Measurements from ENCODE around the gene OTOF. TPM values are rescaled to one million over a fixed set of nuclear protein-coding genes. Genes with fewer than 3 reads are reported as not detected.

The OTOF gene
- total RNA-seq, 1 experiment from 2014 or later, result not detected

GRCh38 chr2:26482211-26483026 is 4.5 kb upstream of the OTOF start:
- no TSS peak for BruUV-seq (replicated peaks)
- H3F3A ChIP-seq (ENCODE audit: insufficient read depth, low read depth), result no peaks in the 10 kb centered on the region; the same call in none of the 2 replicates
- no peak overlapping the region for H3K27ac ChIP-seq
- no peaks in the 10 kb centered on the region for H3K36me3 ChIP-seq (ENCODE audit: low read depth)
- ChIA-PET CTCF (no interaction called here), POLR2A (ENCODE audit: unreplicated experiment) (no interaction called here)
- H4K20me1 ChIP-seq (ENCODE audit: insufficient read depth), result no peaks in the 10 kb centered on the region
- H3K9me2 ChIP-seq (ENCODE audit: insufficient read depth), result no peaks in the 10 kb centered on the region
- TF ChIP-seq CTCF (conservative IDR thresholded peaks at IDR 0.05) (no peak), EZH2 (IDR thresholded peaks at IDR 0.05; ENCODE audit: low read depth) (no peak)
- intact Hi-C loops (cut with micrococcal nuclease; ENCODE audit: unreplicated experiment), result no loop called here
- no peaks in the 10 kb centered on the region for H3K4me1 ChIP-seq (replicated peaks; ENCODE audit: insufficient read depth)
- H3K79me2 ChIP-seq (ENCODE audit: low read depth), result no peaks in the 10 kb centered on the region
- H3K4me2 ChIP-seq, result no peak overlapping the region
- no peak for DNase-seq
- no peaks in the 10 kb centered on the region for H3K9me3 ChIP-seq (ENCODE audit: insufficient read depth, low read depth)
- H2AFZ ChIP-seq, result no peak overlapping the region
- H3K27me3 ChIP-seq (ENCODE audit: insufficient read depth, low read depth), result peaks cover 7% of the 10 kb centered on the region; the same call in 1 of the 2 replicates
- H3K4me3 ChIP-seq, result no peak overlapping the region

- ChIA-PET CTCF (no interaction called here), POLR2A (ENCODE audit: unreplicated experiment) (no interaction called here)
- H3K27ac ChIP-seq, result no peak overlapping the region
- H3K79me2 ChIP-seq (ENCODE audit: low read depth), result no peaks in the 10 kb centered on the region
- BruUV-seq (replicated peaks), result no TSS peak
- no peaks in the 10 kb centered on the region for H4K20me1 ChIP-seq (ENCODE audit: insufficient read depth)
- H3K4me1 ChIP-seq (replicated peaks; ENCODE audit: insufficient read depth), result no peaks in the 10 kb centered on the region
- TF ChIP-seq EZH2 (IDR thresholded peaks at IDR 0.05; ENCODE audit: low read depth), result no peak
- no peak for TF ChIP-seq CTCF (conservative IDR thresholded peaks at IDR 0.05)
- intact Hi-C loops (cut with micrococcal nuclease; ENCODE audit: unreplicated experiment), result no loop called here
- no peak for DNase-seq
- H3K36me3 ChIP-seq (ENCODE audit: low read depth), result no peaks in the 10 kb centered on the region
- no peaks in the 10 kb centered on the region for H3K9me2 ChIP-seq (ENCODE audit: insufficient read depth)
- H3K4me3 ChIP-seq, result no peak overlapping the region
- no peaks in the 10 kb centered on the region for H3K9me3 ChIP-seq (ENCODE audit: insufficient read depth, low read depth)
- no peak overlapping the region for H3K4me2 ChIP-seq
- H3F3A ChIP-seq (ENCODE audit: insufficient read depth, low read depth), result no peaks in the 10 kb centered on the region; the same call in none of the 2 replicates
- H2AFZ ChIP-seq, result no peak overlapping the region
- peaks cover 7% of the 10 kb centered on the region; the same call in 1 of the 2 replicates for H3K27me3 ChIP-seq (ENCODE audit: insufficient read depth, low read depth)
Measured at GRCh38 chr2:26481706-26482105, 3.8 kb upstream of the OTOF start.

- Histone ChIP-seq H3K79me2 (ENCODE audit: low read depth) (no peaks in the 10 kb centered on the region), H3F3A (ENCODE audit: insufficient read depth, low read depth) (peaks cover under 1% of the 10 kb centered on the region), H3K36me3 (ENCODE audit: low read depth) (no peaks in the 10 kb centered on the region), H4K20me1 (ENCODE audit: insufficient read depth) (no peaks in the 10 kb centered on the region), H3K9me2 (ENCODE audit: insufficient read depth) (no peaks in the 10 kb centered on the region), H3K4me2 (no peak overlapping the region), H3K9me3 (ENCODE audit: insufficient read depth, low read depth) (no peaks in the 10 kb centered on the region), H3K27ac (no peak overlapping the region), H3K4me1 (replicated peaks; ENCODE audit: insufficient read depth) (no peaks in the 10 kb centered on the region), H2AFZ (no peak overlapping the region), H3K27me3 (ENCODE audit: insufficient read depth, low read depth) (peaks cover 7% of the 10 kb centered on the region; the same call in 1 of the 2 replicates), H3K4me3 (no peak overlapping the region)
- POLR2A ChIA-PET (ENCODE audit: unreplicated experiment), result no interaction called here
- CTCF ChIA-PET, result no interaction called here
- BruUV-seq (replicated peaks), result no TSS peak
- TF ChIP-seq EZH2 (IDR thresholded peaks at IDR 0.05; ENCODE audit: low read depth) (no peak), CTCF (conservative IDR thresholded peaks at IDR 0.05) (no peak)
- DNase-seq, result no peak
- intact Hi-C loops (cut with micrococcal nuclease; ENCODE audit: unreplicated experiment), result no loop called here
Measured at GRCh38 chr2:26480566-26481423, 2.9 kb upstream of the OTOF start.

Data from PC-9 (cell line).